Inferior parietal cortex (tissue), 1 donor: ENCODE measurements around the gene SIRT7.

ENCODE experiments used
- DNase-seq: peaks from one replicate; pipeline ENCODE4 v3.0.0-alpha.2; 2016; ENCODE audit errors: extremely low spot score

SIRT7 gene

GRCh38 chr17:81865358-81865732, 52.6 kb downstream of the SIRT7 start:
- no peak for DNase-seq

GRCh38 chr17:81863833-81864768, 53.9 kb downstream of the SIRT7 start:
- DNase-seq: no peak

- no peak for DNase-seq
Observed at GRCh38 chr17:81863123-81863675, 54.8 kb downstream of the SIRT7 start.
